ENCODE data around the gene MBL2.

The MBL2 gene

DNA sequence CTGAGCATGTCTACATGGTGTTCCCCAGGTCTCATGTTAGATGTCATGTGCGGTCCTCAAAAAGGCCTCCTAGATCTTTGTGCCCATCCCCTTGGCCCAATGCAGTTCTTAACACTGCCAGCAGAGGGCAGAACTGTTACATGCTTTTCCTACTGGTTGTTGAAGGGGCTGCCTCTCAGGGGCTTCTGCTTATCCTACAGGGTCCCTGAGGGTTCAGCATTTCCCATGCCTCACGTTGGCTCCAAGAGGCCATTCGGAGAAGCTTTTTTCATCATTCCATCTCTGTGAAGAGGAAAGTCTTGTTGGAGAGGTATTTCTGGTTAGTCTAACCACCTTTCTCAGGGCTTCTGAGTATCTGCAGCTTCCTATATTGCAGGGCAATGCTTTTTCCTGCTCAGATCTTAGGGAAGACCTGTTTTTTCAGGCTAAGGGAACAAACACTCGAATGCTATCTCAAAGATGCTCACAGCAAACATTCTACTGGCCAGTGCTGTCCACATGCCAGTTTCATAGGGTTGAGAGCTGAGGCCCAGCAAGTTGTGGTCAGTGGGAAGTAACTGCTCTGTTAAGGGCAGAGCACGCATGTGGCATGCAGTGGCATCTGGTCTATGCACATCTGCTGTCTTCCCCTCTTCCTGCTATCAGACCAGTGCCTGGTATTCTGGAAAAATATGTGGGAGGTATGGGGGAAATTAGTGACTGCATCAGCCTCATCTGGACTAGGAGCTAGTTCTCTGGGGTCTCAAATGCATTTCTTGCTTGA lies 31.5 kb downstream of the MBL2 start:
- Histone ChIP-seq H3K9ac (ENCODE audit: low read depth, low read length) (no peak overlapping the region), H3K36me3 (ENCODE audit: insufficient read depth, low read length) (no peaks in the 10 kb centered on the region), H3K9me3 (ENCODE audit: control insufficient read depth, insufficient read depth, low read length) (no peaks in the 10 kb centered on the region), H3K4me1 (ENCODE audit: insufficient read depth, low read length) (no peaks in the 10 kb centered on the region)

DNA sequence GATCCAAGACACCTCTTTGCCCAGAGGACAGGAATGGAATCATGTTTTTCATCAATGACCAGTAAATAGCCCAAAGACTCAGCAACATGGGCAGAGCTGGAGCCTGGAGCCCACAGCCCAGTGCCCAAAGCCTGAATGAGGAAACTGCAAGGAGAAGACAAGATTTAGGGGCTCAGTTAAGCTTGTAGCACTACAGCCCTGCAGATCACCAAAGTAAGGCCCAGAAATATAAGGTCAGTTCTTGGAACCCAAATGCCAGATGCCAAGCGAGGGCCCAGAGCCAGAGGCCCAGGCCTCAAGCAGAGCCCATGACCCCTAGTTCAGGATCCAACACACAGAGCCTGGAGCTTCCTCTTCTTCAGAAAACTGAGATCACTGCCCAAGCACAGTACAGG lies 32.4 kb downstream of the MBL2 start:
- Histone ChIP-seq H3K4me1 (ENCODE audit: insufficient read depth, low read length) (no peaks in the 10 kb centered on the region), H3K9me3 (ENCODE audit: control insufficient read depth, insufficient read depth, low read length) (no peaks in the 10 kb centered on the region), H3K9ac (ENCODE audit: low read depth, low read length) (no peak overlapping the region), H3K36me3 (ENCODE audit: insufficient read depth, low read length) (no peaks in the 10 kb centered on the region)

DNA sequence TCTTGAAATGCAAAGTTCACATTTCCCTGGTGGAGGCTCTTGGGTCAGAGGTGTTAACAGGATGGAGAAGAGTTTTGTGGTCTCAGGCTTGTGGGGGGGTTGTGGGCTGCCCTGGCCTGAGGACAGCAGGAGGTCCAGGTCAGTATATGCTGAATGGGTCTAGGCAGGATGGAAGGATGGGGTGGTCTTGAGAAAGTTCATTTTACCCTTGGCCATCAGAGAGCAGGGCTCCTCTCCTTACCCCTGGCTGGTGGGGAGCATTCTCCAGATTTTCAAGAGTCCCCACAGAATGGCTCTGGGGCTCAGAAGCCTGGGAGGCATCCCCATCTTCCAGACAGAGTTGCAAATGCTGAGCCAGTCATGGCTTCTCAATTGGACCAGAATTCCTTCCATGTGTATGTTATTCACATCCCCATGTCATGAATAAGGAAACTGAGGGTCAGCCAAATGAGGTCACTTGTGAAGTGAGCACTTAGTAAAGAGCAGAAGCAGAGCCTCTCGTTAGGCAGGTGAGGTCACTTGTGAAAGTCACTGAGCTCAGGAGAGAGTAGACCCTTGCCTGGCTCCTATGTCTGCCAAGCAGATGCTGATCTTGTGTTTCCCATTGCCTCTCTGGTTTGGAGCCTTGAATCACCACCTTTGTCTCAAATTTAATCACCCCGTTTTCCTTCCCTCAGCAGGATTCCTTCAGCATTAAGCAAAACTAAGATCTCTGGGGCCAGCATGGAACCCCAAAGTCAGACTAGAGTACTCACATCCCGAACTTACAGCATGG lies 33.0 kb downstream of the MBL2 start:
- Histone ChIP-seq H3K4me1 (ENCODE audit: insufficient read depth, low read length) (no peaks in the 10 kb centered on the region), H3K36me3 (ENCODE audit: insufficient read depth, low read length) (no peaks in the 10 kb centered on the region), H3K9ac (ENCODE audit: low read depth, low read length) (no peak overlapping the region), H3K9me3 (ENCODE audit: control insufficient read depth, insufficient read depth, low read length) (no peaks in the 10 kb centered on the region)

DNA sequence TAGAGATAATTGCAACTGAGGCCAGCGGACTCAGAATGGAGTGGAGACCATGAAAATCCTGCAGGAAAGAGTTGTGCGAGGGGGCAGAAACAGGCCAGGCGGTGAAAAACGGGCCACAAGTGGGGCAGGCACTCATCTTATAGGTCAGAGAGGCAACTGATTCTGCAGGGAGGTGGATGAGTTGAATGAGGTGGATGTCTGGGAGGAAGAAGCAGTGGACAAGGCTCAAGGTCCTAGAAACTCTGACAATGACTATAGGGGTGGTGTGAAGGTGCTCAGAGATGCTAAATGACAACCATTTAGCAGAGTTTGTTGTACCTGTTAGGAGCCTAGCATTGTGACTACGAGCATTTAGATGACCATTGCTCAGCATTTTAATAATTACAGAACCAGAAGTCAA lies 33.6 kb downstream of the MBL2 start:
- Histone ChIP-seq H3K9me3 (ENCODE audit: control insufficient read depth, insufficient read depth, low read length) (no peaks in the 10 kb centered on the region), H3K4me1 (ENCODE audit: insufficient read depth, low read length) (no peaks in the 10 kb centered on the region), H3K9ac (ENCODE audit: low read depth, low read length) (no peak overlapping the region), H3K36me3 (ENCODE audit: insufficient read depth, low read length) (no peaks in the 10 kb centered on the region)

DNA sequence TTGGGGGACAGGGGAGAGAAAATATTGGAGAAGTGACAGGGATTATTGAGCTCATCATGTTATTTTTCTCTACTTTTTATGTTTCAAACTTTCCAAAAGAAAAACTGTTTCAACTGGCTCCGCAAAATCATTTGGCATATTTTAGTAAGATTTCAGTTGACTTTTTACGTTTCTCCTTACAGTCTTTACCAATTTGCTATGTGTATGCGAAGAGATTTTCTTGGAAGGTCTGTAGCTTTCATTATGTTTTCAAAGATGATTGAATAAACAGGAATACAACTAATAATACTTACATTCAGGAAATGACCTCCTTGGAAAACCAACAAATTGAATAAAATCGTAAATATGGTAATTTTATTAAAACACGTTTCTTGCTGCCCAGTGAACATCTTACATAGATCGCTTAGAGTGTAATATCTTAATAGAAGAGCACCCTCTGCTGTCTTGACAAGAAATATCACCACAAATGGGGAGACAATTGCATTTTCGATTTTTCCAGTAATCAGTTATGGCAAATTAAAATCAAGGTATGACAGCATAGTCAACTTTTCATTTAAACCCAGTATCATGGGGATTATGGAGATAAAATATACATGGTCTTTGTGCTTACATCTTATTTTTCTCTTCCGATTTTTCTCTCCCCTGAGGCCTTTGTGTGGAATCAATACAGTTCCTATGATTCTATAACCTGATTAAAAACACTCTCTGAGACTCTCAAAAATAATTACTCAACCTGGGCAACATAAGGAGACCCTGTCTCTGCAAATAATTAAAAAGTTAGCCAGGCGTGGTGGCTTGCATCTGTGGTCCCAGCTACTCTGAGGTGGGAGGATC lies 43.1 kb downstream of the MBL2 start:
- H3K4me1 ChIP-seq (ENCODE audit: insufficient read depth, low read length): no peaks in the 10 kb centered on the region

DNA sequence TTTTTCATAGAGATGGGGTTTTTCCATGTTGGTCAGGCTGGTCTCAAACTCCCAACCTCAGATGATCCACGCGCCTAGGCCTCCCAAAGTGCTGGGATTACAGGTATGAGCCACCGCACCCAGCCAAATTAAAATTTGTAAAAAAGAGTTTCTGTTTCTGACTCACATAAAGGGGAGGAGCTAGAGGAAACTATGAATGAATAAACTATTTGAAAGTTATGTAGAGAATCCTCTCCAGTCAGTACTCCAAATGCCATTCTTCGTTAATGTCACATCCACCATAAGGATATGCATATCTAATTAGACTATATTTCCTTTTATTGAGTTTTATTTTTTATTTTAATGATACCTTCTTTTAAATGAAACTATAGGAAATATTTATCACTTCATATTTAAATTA lies 52.6 kb downstream of the MBL2 start:
- no peak overlapping the region for H3K9ac ChIP-seq (ENCODE audit: low read depth, low read length)
- H3K4me1 ChIP-seq (ENCODE audit: insufficient read depth, low read length): no peaks in the 10 kb centered on the region
- no peaks in the 10 kb centered on the region; the same call in 1 of the 2 replicates for H3K9me3 ChIP-seq (ENCODE audit: control insufficient read depth, insufficient read depth, low read length)
- no peaks in the 10 kb centered on the region for H3K36me3 ChIP-seq (ENCODE audit: insufficient read depth, low read length)

More for the DNA sequence above, 43.1 kb downstream of the MBL2 start:
- Histone ChIP-seq H3K36me3 (ENCODE audit: insufficient read depth, low read length) (no peaks in the 10 kb centered on the region), H3K9ac (ENCODE audit: low read depth, low read length) (no peak overlapping the region), H3K9me3 (ENCODE audit: control insufficient read depth, insufficient read depth, low read length) (no peaks in the 10 kb centered on the region)

All from ES-I3 (cell line).